ENCODE results near the gene BARHL1. TPM values are rescaled to one million over a fixed set of nuclear protein-coding genes. Genes with fewer than 3 reads are reported as not detected.

The BARHL1 gene
- total RNA-seq, 2 experiments from 2014 or later = not detected

DNA sequence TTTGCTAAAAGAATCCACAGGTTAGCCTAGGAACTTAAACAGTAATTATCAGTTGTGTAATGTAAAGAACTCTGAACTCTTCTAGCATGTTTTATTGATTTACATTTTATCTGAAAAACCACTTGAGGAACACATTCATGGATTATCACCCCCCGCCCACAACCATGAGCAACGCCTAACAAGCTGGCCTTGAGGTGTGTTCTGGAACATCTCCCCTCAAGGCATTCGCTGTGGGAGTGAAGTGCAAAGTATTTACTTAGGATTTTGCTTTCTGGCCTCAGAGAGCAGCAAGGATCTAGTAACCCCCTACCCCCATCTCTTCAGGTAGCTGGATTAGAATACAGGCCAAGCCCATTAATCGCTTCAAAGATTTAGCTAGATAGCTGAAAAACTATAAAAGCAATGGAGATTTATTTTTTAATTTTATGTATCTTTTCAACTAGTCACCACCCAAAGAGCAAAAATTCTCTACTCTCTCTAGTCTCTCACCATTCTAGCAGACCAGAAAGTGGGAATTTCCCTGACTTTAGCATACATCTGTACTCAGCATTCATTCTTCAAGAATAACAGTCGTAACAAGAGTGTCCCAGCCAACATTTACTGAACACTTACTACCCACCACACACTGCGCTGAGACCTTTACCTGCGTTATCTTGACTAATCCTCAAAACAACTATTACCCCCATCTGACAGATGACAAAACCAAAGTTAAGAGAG is 50.2 kb downstream of the BARHL1 start:
- Histone ChIP-seq H4K20me1 (ENCODE audit: insufficient read depth, low read length) (no peaks in the 10 kb centered on the region), H3K27ac (ENCODE audit: low read depth, low read length, poor library complexity, severe bottlenecking) (no peak overlapping the region), H3K79me2 (ENCODE audit: insufficient read depth, low read depth, low read length) (no peaks in the 10 kb centered on the region), H3K36me3 (ENCODE audit: insufficient read depth, low read length) (peaks cover 79% of the 10 kb centered on the region), H3K4me1 (ENCODE audit: insufficient read depth, low read length, poor library complexity, severe bottlenecking) (no peaks in the 10 kb centered on the region), H3K4me3 (ENCODE audit: low read depth, low read length, poor library complexity, severe bottlenecking) (no peak overlapping the region), H2AFZ (ENCODE audit: low read length) (no peak overlapping the region), H3K9me3 (ENCODE audit: low read length) (no peaks in the 10 kb centered on the region), H3K4me2 (ENCODE audit: low read length) (no peak overlapping the region), H3K9me2 (ENCODE audit: insufficient read depth, low read length) (no peaks in the 10 kb centered on the region)
- intact Hi-C loops (cut with micrococcal nuclease; ENCODE audit: unreplicated experiment) = no loop called here
- no TSS peak for BruUV-seq (replicated peaks)
- CTCF ChIA-PET (ENCODE audit: unreplicated experiment) = no interaction called here
- DNase-seq (ENCODE audit: low spot score) = no peak
- POLR2A ChIA-PET = interaction anchor here (0.9 kb wide), 1 partner anchor 308 kb away, joined by 3 read pairs; no protein-coding TSS in a partner anchor
- TF ChIP-seq EZH2phosphoT487 (IDR thresholded peaks at IDR 0.05; ENCODE audit: borderline replicate concordance, low read depth, low read length) = no peak
- TF ChIP-seq, protein P1, sequence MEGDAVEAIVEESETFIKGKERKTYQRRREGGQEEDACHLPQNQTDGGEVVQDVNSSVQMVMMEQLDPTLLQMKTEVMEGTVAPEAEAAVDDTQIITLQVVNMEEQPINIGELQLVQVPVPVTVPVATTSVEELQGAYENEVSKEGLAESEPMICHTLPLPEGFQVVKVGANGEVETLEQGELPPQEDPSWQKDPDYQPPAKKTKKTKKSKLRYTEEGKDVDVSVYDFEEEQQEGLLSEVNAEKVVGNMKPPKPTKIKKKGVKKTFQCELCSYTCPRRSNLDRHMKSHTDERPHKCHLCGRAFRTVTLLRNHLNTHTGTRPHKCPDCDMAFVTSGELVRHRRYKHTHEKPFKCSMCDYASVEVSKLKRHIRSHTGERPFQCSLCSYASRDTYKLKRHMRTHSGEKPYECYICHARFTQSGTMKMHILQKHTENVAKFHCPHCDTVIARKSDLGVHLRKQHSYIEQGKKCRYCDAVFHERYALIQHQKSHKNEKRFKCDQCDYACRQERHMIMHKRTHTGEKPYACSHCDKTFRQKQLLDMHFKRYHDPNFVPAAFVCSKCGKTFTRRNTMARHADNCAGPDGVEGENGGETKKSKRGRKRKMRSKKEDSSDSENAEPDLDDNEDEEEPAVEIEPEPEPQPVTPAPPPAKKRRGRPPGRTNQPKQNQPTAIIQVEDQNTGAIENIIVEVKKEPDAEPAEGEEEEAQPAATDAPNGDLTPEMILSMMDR (conservative IDR thresholded peaks at IDR 0.05; ENCODE audit: low read length) = no peak

DNA sequence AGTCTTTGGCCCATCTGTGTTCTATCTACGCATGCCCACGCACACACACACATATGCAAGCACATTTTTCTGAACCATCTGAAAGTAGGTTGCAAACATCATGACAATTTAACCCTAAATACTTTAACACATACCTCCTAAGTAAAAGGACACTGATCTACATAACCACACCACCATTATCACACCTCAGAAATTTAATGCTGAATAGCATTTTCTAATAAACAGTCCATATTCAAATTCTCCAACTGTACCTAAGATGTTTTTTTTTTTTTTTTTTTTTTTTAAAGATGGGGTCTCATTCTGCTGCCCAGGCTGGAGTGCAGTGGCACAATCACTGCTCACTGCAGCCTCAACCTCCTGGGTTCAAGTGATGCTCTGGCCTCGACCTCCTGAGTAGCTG is 51.9 kb downstream of the BARHL1 start:
- Histone ChIP-seq H3K4me3 (ENCODE audit: low read depth, low read length, poor library complexity, severe bottlenecking) (no peak overlapping the region), H3K4me2 (ENCODE audit: low read length) (no peak overlapping the region), H3K4me1 (ENCODE audit: insufficient read depth, low read length, poor library complexity, severe bottlenecking) (no peaks in the 10 kb centered on the region), H3K79me2 (ENCODE audit: insufficient read depth, low read depth, low read length) (no peaks in the 10 kb centered on the region), H2AFZ (ENCODE audit: low read length) (no peak overlapping the region), H4K20me1 (ENCODE audit: insufficient read depth, low read length) (no peaks in the 10 kb centered on the region), H3K27ac (ENCODE audit: low read depth, low read length, poor library complexity, severe bottlenecking) (no peak overlapping the region), H3K36me3 (ENCODE audit: insufficient read depth, low read length) (peaks cover 79% of the 10 kb centered on the region), H3K9me3 (ENCODE audit: low read length) (no peaks in the 10 kb centered on the region), H3K9me2 (ENCODE audit: insufficient read depth, low read length) (no peaks in the 10 kb centered on the region)
- ChIA-PET POLR2A (no interaction called here), CTCF (ENCODE audit: unreplicated experiment) (no interaction called here)
- no TSS peak for BruUV-seq (replicated peaks)
- intact Hi-C loops (cut with micrococcal nuclease; ENCODE audit: unreplicated experiment) = no loop called here
- no peak for TF ChIP-seq EZH2phosphoT487 (IDR thresholded peaks at IDR 0.05; ENCODE audit: borderline replicate concordance, low read depth, low read length)
- TF ChIP-seq, protein P1 (conservative IDR thresholded peaks at IDR 0.05; ENCODE audit: low read length) = no peak
- DNase-seq (ENCODE audit: low spot score) = no peak

DNA sequence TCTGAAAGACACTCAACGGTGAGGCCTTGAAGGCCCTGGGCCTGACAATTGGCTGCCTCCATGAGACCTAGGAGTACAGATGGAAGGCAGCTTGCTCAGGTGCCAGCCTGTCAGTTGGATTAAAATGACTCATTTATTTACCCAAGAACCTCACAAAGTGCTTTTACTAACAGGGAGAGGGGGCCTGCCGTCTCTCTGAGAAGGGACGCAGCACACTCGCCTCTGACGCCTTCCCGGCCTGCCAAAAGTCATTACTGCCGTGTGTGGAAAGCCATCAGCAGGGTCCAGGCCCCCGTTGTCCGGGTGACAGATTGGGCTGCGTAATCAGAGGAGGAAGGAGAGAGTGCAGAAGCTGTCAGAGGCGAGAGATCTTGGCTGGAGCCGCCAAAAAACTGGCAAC is 54.9 kb downstream of the BARHL1 start:
- ChIA-PET CTCF (ENCODE audit: unreplicated experiment) (no interaction called here), POLR2A (no interaction called here)
- BruUV-seq (replicated peaks) = no TSS peak
- no peak for DNase-seq (ENCODE audit: low spot score)
- Histone ChIP-seq H3K4me1 (ENCODE audit: insufficient read depth, low read length, poor library complexity, severe bottlenecking) (no peaks in the 10 kb centered on the region), H3K79me2 (ENCODE audit: insufficient read depth, low read depth, low read length) (no peaks in the 10 kb centered on the region), H3K36me3 (ENCODE audit: insufficient read depth, low read length) (peaks cover 79% of the 10 kb centered on the region), H3K4me2 (ENCODE audit: low read length) (no peak overlapping the region), H3K9me2 (ENCODE audit: insufficient read depth, low read length) (no peaks in the 10 kb centered on the region), H3K4me3 (ENCODE audit: low read depth, low read length, poor library complexity, severe bottlenecking) (no peak overlapping the region), H2AFZ (ENCODE audit: low read length) (no peak overlapping the region), H4K20me1 (ENCODE audit: insufficient read depth, low read length) (no peaks in the 10 kb centered on the region), H3K9me3 (ENCODE audit: low read length) (no peaks in the 10 kb centered on the region), H3K27ac (ENCODE audit: low read depth, low read length, poor library complexity, severe bottlenecking) (no peak overlapping the region)
- TF ChIP-seq, protein P1 (conservative IDR thresholded peaks at IDR 0.05; ENCODE audit: low read length) = no peak
- TF ChIP-seq EZH2phosphoT487 (IDR thresholded peaks at IDR 0.05; ENCODE audit: borderline replicate concordance, low read depth, low read length) = no peak
- intact Hi-C loops (cut with micrococcal nuclease; ENCODE audit: unreplicated experiment) = no loop called here

Measured in OCI-LY7 (cell line).